ENCODE measurements around the gene RRP1B. TPM values are rescaled to one million over a fixed set of nuclear protein-coding genes. Genes with fewer than 3 reads are reported as not detected.

The RRP1B gene
- total RNA-seq, 3 donors from 2014 or later, result 11.1 to 22.5 (median 14.8) TPM

GRCh38 chr21:43734928-43735229, 75.5 kb downstream of the RRP1B start:
- H3K4me3 ChIP-seq, result no peak overlapping the region
- peaks cover 37% of the 10 kb centered on the region for H3K4me1 ChIP-seq (ENCODE audit: low read depth)
- no peaks in the 10 kb centered on the region for H3K9me3 ChIP-seq
- intact Hi-C loops (cut with DNase I, micrococcal nuclease), result no loop called here
- ATAC-seq, result no peak
- no peak for TF ChIP-seq CTCF (IDR thresholded peaks at IDR 0.05)
- H3K36me3 ChIP-seq (ENCODE audit: low read depth), result no peaks in the 10 kb centered on the region
- no peak for DNase-seq

GRCh38 chr21:43735236-43736091, 76.1 kb downstream of the RRP1B start:
- Histone ChIP-seq H3K4me3 (no peak overlapping the region), H3K36me3 (ENCODE audit: low read depth) (no peaks in the 10 kb centered on the region), H3K9me3 (no peaks in the 10 kb centered on the region), H3K4me1 (ENCODE audit: low read depth) (peaks cover 32% of the 10 kb centered on the region)
- intact Hi-C loops (cut with DNase I, micrococcal nuclease), result no loop called here
- TF ChIP-seq CTCF (IDR thresholded peaks at IDR 0.05), result no peak
- DNase-seq (no peak), ATAC-seq (no peak)

- Histone ChIP-seq H3K9me3 (no peaks in the 10 kb centered on the region), H3K4me1 (ENCODE audit: low read depth) (peaks cover 27% of the 10 kb centered on the region), H3K4me3 (no peak overlapping the region), H3K36me3 (ENCODE audit: low read depth) (no peaks in the 10 kb centered on the region)
- intact Hi-C loops (cut with DNase I, micrococcal nuclease), result no loop called here
- ATAC-seq (no peak), DNase-seq (no peak)
- no peak for TF ChIP-seq CTCF (IDR thresholded peaks at IDR 0.05)
Observed at GRCh38 chr21:43736224-43736883, 77.0 kb downstream of the RRP1B start.

- TF ChIP-seq CTCF (IDR thresholded peaks at IDR 0.05), result no peak
- Histone ChIP-seq H3K36me3 (ENCODE audit: low read depth) (no peaks in the 10 kb centered on the region), H3K4me1 (ENCODE audit: low read depth) (peaks cover 19% of the 10 kb centered on the region), H3K4me3 (no peak overlapping the region), H3K9me3 (no peaks in the 10 kb centered on the region)
- ATAC-seq (no peak), DNase-seq (no peak)
- intact Hi-C loops (cut with DNase I, micrococcal nuclease), result no loop called here
Observed at GRCh38 chr21:43737158-43737950, 78.0 kb downstream of the RRP1B start.

- Histone ChIP-seq H3K9me3 (no peaks in the 10 kb centered on the region), H3K4me3 (no peak overlapping the region), H3K4me1 (ENCODE audit: low read depth) (no peaks in the 10 kb centered on the region), H3K36me3 (ENCODE audit: low read depth) (no peaks in the 10 kb centered on the region)
- ATAC-seq (peak; percentile 40), DNase-seq (peak in 1 of 3 donors; percentile 54)
- TF ChIP-seq CTCF (IDR thresholded peaks at IDR 0.05), result no peak
- intact Hi-C loops (cut with DNase I, micrococcal nuclease), result no loop called here
Observed at GRCh38 chr21:43739621-43740435, 80.5 kb downstream of the RRP1B start.

All from mucosa of descending colon (tissue), 3 donors.